Gastroesophageal sphincter (tissue), 4 donors: ENCODE results near the gene MRPS15. TPM values are rescaled to one million over a fixed set of nuclear protein-coding genes. Genes with fewer than 3 reads are reported as not detected.

ENCODE experiments used
- ATAC-seq: fragments of 150-250 bp; one replicate; pipeline ENCODE4 v1.9.1; 2016; ENCODE audit warnings: mild to moderate bottlenecking, moderate library complexity
- H3K27ac ChIP-seq, 4 donors: fragments of 200-600 bp; sonication (generic) in 3 of 4; 1 replicate in 3 of 4; 2 replicates in 1 of 4; pipeline ENCODE4 v1.5.1; 2016 to 2019
- H3K27me3 ChIP-seq: fragments of 200-600 bp; sonication (generic); one replicate; pipeline ENCODE4 v1.5.1; 2019
- H3K36me3 ChIP-seq, 2 donors: fragments of 200-600 bp; sonication (generic); one replicate each; pipeline ENCODE4 v1.5.1; 2019; ENCODE audit warnings: control low read depth in 1 of 2
- H3K4me1 ChIP-seq, 3 donors: fragments of 200-600 bp; sonication (generic); 1 replicate in 2 of 3; 2 replicates in 1 of 3; pipeline ENCODE4 v1.5.1; 2016 to 2019; ENCODE audit warnings: control low read depth in 2 of 3
- H3K4me3 ChIP-seq, 2 donors: fragments of 200-600 bp; sonication (generic); one replicate each; pipeline ENCODE4 v1.5.1; 2019; ENCODE audit warnings: mild to moderate bottlenecking in 1 of 2, moderate library complexity in 1 of 2
- H3K9me3 ChIP-seq, 3 donors: fragments of 200-600 bp; sonication (generic); one replicate each; pipeline ENCODE4 v1.5.1; 2017 to 2019; ENCODE audit warnings: control low read depth in 2 of 3
- EP300 ChIP-seq: sonication (generic); formaldehyde crosslinking; IDR thresholded peaks from one replicate; pipeline ENCODE4 v1.6.1; 2017; ENCODE audit warnings: antibody characterized with exemption, mild to moderate bottlenecking
- POLR2A ChIP-seq, 2 donors: fragments of 450-650 bp; IDR thresholded peaks; one replicate each; pipeline ENCODE4 v1.6.1; 2017; ENCODE audit warnings: antibody characterized with exemption in 2 of 2, mild to moderate bottlenecking in 2 of 2, moderate library complexity in 1 of 2
- POLR2AphosphoS5 ChIP-seq: sonication (generic); formaldehyde crosslinking; IDR thresholded peaks from one replicate; pipeline ENCODE4 v1.6.1; 2017; ENCODE audit warnings: antibody characterized with exemption
- WGBS, 2 donors: methylation state at CpG; one replicate each; pipeline ENCODE4 v1.1.5; 2018; ENCODE audit warnings: low coverage in 1 of 2; 5-methylcytosine and 5-hydroxymethylcytosine counted together
- total RNA-seq, 4 donors: library from RNA; depleted of rRNA; stranded (reverse); fragments of >200 nt; gene quantifications; one replicate each; pipeline ENCODE4 v1.1.0, GENCODE V29; 2016
- TF ChIP-seq, protein P1 (sequence below), 4 experiments: fragments of 200-600 bp in 2 of 4; fragments of 450-650 bp in 2 of 4; sonication (generic) in 1 of 4; IDR thresholded peaks; one replicate each; pipeline ENCODE4 v1.5.1; 2017 to 2019; ENCODE audit warnings: antibody characterized with exemption in 4 of 4, mild to moderate bottlenecking in 2 of 4, moderate library complexity in 2 of 4

MRPS15 gene
- total RNA-seq, 4 donors from 2014 or later, result 52.6 to 68.5 (median 61.3) TPM

DNA sequence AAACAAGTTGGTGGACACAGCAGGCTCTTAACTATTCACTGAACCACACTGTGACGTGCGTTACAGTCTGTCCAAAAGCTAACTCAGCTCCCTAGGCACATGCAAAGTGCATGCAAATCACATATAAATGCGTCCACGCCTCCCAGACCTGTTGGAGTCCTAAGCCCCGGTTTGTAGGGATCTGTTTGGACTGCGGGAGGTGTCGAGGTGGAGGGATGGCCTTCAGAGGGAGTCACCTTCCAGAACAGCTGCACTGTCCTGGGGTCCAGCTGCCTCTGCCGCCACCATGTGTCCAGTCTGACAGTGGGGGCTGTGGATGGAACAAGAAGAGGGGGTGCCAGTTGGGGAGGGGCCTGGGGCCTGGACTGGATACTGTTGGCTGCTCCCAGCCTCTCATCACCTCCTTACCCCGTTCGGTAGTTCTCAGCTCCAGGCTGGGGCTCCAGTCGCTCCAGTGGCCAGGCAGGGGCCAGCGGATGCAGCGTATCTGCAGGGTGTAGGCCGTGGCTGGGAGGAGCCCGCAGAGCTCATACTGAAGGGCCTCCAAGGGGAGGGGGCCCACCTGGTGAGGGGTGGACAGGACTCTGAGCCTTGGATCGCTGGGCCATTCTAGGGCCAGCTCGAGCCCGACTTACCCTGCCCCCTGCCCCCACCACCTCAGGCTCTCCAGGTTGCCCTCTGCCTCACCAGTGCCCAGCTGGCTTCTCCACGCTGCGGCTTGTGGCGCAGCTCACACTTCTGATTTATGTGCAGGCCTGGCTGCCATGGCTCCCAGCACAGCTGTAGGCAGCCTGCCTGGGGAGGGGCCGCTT lies 7.9 kb upstream of the MRPS15 start:
- TF ChIP-seq, protein P1, sequence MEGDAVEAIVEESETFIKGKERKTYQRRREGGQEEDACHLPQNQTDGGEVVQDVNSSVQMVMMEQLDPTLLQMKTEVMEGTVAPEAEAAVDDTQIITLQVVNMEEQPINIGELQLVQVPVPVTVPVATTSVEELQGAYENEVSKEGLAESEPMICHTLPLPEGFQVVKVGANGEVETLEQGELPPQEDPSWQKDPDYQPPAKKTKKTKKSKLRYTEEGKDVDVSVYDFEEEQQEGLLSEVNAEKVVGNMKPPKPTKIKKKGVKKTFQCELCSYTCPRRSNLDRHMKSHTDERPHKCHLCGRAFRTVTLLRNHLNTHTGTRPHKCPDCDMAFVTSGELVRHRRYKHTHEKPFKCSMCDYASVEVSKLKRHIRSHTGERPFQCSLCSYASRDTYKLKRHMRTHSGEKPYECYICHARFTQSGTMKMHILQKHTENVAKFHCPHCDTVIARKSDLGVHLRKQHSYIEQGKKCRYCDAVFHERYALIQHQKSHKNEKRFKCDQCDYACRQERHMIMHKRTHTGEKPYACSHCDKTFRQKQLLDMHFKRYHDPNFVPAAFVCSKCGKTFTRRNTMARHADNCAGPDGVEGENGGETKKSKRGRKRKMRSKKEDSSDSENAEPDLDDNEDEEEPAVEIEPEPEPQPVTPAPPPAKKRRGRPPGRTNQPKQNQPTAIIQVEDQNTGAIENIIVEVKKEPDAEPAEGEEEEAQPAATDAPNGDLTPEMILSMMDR (IDR thresholded peaks at IDR 0.05), result no peak
- TF ChIP-seq POLR2A (IDR thresholded peaks at IDR 0.05) (no peak), EP300 (no peak), POLR2AphosphoS5 (no peak)
- 58% methylated on average over 4 of the region's 22 CpGs; no CpG with 5 or more reads in 1 of the 2 donors for WGBS, 2 donors
- Histone ChIP-seq H3K27ac (no peak overlapping the region), H3K27me3 (no peaks in the 10 kb centered on the region), H3K36me3 (no peaks in the 10 kb centered on the region), H3K4me3 (no peak overlapping the region), H3K9me3 (no peaks in the 10 kb centered on the region), H3K4me1 (no peaks in the 10 kb centered on the region)
- no peak for ATAC-seq

DNA sequence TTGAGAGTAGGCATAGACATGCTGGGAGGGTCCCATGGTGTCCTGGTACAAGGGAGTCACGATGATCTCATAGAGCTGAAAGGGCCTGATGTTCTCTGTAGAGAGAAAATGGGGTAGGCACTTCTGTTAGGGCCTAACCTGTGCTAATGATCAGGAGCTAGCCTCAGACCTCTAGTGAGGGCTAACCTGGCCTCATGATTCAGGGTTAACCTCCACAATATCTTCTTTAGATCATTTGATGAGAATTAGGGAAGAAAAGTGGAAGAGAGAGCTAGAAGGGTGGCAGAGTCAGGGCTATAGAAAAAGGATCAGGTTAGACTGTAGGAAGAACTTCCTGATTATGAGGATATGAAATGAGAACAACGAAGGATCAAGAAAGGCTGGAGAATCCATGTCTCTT lies 5.0 kb upstream of the MRPS15 start:
- H3K4me3 ChIP-seq, result no peak overlapping the region
- no peak overlapping the region for H3K27ac ChIP-seq
- no peak for ATAC-seq
- H3K9me3 ChIP-seq, result no peaks in the 10 kb centered on the region
- peaks cover 0 to 9% (median 0%) of the 10 kb centered on the region in 3 donors for H3K4me1 ChIP-seq
- H3K27me3 ChIP-seq, result no peaks in the 10 kb centered on the region
- H3K36me3 ChIP-seq, result no peaks in the 10 kb centered on the region
- 66 to 79% methylated on average over 2 of the region's 2 CpGs for WGBS, 2 donors
- TF ChIP-seq, protein P1 (IDR thresholded peaks at IDR 0.05), result no peak
- TF ChIP-seq POLR2A (IDR thresholded peaks at IDR 0.05) (no peak), EP300 (no peak), POLR2AphosphoS5 (no peak)

DNA sequence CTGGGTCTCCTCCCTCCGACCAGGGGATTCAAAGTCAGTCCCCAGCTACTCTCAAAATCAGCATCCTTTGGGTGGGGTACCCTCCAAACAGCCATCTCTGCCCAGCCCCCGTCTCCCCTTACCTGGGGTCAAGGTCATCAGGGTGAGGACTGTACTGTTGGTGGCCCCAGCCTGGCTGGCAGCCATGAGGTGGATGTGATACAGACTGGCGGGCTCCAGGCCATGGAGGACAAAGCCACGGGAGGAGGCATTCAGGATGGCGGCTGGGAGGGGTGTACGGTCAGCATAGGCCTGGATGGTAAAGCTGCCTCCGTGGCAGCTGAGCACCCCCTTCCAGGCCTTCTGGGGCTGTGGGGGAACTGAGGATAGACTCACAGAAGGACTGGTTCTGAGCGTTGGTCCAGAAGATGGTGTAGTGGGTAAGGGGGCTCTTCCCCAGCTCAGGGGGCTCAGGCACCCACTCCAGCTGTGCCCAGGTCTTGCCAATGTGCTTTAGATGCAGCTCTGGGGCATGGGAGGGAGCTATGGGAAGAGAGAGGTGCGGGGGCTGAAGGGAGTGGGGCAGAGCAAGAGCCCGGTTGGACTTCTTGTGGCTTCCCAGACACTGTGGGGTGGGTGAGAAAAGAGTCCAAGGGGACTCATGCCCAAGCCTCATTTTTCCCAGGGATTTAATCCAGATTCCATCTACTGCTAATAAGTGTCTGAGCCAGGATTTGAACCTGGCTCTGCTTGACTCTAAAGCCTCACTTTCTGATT lies 3.7 kb upstream of the MRPS15 start:
- Histone ChIP-seq H3K4me1 (peaks cover 4 to 18% (median 7%) of the 10 kb centered on the region in 3 donors), H3K36me3 (no peaks in the 10 kb centered on the region), H3K27ac (no peak overlapping the region), H3K27me3 (no peaks in the 10 kb centered on the region), H3K9me3 (no peaks in the 10 kb centered on the region), H3K4me3 (no peak overlapping the region)
- 81 to 83% methylated on average over 1 to 8 of the region's 10 CpGs for WGBS, 2 donors
- no peak for ATAC-seq
- TF ChIP-seq POLR2AphosphoS5 (no peak), EP300 (no peak), POLR2A (IDR thresholded peaks at IDR 0.05) (no peak)
- TF ChIP-seq, protein P1 (IDR thresholded peaks at IDR 0.05), result no peak

DNA sequence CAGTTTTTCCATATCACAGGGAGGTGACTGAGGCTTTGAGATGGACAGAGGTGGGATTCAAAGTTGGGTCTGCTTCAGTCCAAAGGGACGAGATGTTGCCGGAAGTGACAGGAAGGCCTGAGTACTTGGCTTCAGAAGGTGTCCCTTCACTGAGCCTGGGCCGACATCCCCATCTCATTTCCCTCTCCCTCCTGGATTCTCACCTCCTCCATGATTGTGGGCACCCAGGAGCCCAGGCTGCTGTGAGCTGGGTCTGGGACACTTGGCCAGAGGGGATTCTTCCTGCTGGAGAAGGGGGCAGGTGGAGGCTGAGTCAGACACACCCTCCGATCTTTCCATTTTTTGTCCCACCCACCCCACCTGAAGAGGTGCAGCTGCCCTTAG lies 2.8 kb upstream of the MRPS15 start:
- Histone ChIP-seq H3K4me1 (peaks cover 4 to 27% (median 13%) of the 10 kb centered on the region in 3 donors), H3K9me3 (no peaks in the 10 kb centered on the region), H3K4me3 (no peak overlapping the region), H3K27ac (no peak overlapping the region), H3K27me3 (no peaks in the 10 kb centered on the region), H3K36me3 (peaks cover 0 to 4% of the 10 kb centered on the region in 2 donors)
- no peak for TF ChIP-seq POLR2A (IDR thresholded peaks at IDR 0.05)
- TF ChIP-seq EP300, result no peak
- no peak for TF ChIP-seq POLR2AphosphoS5
- TF ChIP-seq, protein P1 (IDR thresholded peaks at IDR 0.05), result no peak
- no peak for ATAC-seq
- 92 to 100% methylated on average over 1 to 2 of the region's 4 CpGs for WGBS, 2 donors
